Neural crest cell (in vitro differentiated cells): ENCODE data around the gene PDK2. TPM values are rescaled to one million over a fixed set of nuclear protein-coding genes. Genes with fewer than 3 reads are reported as not detected.

Experiments used
- DNase-seq: peaks from one replicate; pipeline ENCODE4 v3.0.0; 2021; ENCODE audit warnings: low read depth, mixed read lengths, low spot score
- H3K27ac Mint-ChIP-seq: one replicate; pipeline ENCODE4 v1.8.0; 2021; ENCODE audit warnings: mild to moderate bottlenecking, mixed read lengths; ENCODE audit not compliant: unreplicated experiment
- H3K27me3 Mint-ChIP-seq: 2 replicates; pipeline ENCODE4 v1.8.0; 2021; ENCODE audit warnings: low read depth, mild to moderate bottlenecking, mixed read lengths
- H3K36me3 Mint-ChIP-seq: 2 replicates; pipeline ENCODE4 v1.8.0; 2021; ENCODE audit warnings: low read depth, mild to moderate bottlenecking, mixed read lengths
- H3K4me1 Mint-ChIP-seq: 2 replicates; pipeline ENCODE4 v1.8.0; 2021; ENCODE audit warnings: mixed read lengths
- H3K4me3 Mint-ChIP-seq: one replicate; pipeline ENCODE4 v1.8.0; 2021; ENCODE audit warnings: mild to moderate bottlenecking, mixed read lengths
- H3K9me3 Mint-ChIP-seq: 2 replicates; pipeline ENCODE4 v1.8.0; 2021; ENCODE audit warnings: mixed read lengths
- total RNA-seq: library from RNA; stranded (reverse); gene quantifications from 2 replicates; pipeline ENCODE4 v1.2.1, GENCODE V29; 2021
- TF ChIP-seq, protein P1 (sequence below): fragments of 200-600 bp; sonication (generic); conservative IDR thresholded peaks from 2 replicates; pipeline ENCODE4 v1.5.0; 2021; ENCODE audit warnings: antibody characterized with exemption, mild to moderate bottlenecking

The PDK2 gene
- total RNA-seq, 1 donor from 2014 or later: 21.6 TPM

DNA sequence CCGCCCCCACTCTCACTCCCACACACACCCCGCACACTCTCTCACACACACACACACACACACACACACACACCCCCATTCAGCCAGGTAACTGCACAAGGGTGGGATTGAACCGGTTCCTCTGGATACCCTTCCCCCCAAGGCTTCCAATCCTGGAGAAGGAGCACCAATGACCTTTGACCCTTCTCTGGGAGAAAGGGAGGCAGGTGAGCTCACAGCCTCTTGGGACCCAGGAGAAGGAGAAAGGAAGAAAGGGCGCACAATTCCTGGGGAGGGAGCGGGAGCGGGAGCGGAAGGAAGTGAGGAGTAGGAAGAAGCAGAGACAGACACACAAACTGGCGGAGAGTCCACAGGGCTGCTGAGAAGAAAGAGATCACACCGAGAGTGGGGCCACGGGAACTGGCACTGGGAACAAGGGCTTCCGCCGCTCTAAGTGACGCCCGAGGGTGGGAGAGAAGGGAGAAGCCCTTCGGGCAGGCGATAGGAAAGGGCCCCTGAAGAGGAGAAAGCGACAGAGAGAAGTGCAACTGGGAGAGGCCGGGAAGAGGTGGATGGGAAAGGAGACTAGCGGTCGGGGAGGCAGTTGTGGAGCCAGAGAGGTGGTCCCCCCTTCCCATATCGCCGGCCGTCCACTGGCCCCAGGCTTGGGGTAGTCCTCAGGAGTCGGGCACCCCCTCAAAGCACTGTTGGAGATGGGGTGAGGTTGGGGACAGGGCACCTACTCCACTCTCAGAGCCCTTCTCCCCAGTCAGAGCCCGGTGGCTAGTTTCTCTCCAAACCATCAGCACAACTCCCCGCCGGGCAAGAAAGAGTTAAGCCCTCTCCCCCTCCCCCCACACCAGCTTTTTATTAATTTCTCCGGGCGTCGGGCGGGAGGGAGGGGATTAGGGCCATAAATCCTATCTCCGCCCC, 33.5 kb downstream of the PDK2 start:
- H3K27ac Mint-ChIP-seq: peak overlapping the region; percentile 97
- peaks cover 16% of the 10 kb centered on the region for H3K27me3 Mint-ChIP-seq
- no peaks in the 10 kb centered on the region for H3K36me3 Mint-ChIP-seq
- peak; percentile 43 for DNase-seq
- no peaks in the 10 kb centered on the region for H3K9me3 Mint-ChIP-seq
- peak overlapping the region; percentile 92 for H3K4me3 Mint-ChIP-seq
- peaks cover 37% of the 10 kb centered on the region for H3K4me1 Mint-ChIP-seq
- TF ChIP-seq, protein P1, sequence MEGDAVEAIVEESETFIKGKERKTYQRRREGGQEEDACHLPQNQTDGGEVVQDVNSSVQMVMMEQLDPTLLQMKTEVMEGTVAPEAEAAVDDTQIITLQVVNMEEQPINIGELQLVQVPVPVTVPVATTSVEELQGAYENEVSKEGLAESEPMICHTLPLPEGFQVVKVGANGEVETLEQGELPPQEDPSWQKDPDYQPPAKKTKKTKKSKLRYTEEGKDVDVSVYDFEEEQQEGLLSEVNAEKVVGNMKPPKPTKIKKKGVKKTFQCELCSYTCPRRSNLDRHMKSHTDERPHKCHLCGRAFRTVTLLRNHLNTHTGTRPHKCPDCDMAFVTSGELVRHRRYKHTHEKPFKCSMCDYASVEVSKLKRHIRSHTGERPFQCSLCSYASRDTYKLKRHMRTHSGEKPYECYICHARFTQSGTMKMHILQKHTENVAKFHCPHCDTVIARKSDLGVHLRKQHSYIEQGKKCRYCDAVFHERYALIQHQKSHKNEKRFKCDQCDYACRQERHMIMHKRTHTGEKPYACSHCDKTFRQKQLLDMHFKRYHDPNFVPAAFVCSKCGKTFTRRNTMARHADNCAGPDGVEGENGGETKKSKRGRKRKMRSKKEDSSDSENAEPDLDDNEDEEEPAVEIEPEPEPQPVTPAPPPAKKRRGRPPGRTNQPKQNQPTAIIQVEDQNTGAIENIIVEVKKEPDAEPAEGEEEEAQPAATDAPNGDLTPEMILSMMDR: no peak

DNA sequence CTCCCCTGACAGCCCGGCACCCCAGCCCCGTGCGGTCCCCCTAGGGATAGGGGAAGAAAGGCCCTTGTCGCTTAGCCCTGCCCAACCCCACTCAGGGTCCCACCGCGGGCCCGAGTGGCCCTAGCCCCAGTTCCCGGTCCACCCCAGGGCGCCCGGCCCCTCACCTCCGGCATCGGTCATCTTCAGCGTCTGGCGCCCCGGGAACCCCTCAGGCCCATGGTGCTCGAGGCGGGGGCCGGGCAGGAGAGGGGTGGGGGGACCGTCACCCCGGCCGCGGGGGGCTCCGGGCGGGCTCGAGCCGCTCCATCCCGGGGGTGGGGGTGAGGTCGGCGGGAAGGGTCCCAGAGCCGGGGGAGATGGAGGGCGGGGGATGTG, 34.2 kb downstream of the PDK2 start:
- Mint-ChIP-seq H3K9me3 (no peaks in the 10 kb centered on the region), H3K4me1 (peaks cover 30% of the 10 kb centered on the region), H3K27me3 (peaks cover 16% of the 10 kb centered on the region), H3K4me3 (peak overlapping the region; percentile 92), H3K36me3 (no peaks in the 10 kb centered on the region), H3K27ac (no peak overlapping the region)
- TF ChIP-seq, protein P1: no peak
- no peak for DNase-seq

DNA sequence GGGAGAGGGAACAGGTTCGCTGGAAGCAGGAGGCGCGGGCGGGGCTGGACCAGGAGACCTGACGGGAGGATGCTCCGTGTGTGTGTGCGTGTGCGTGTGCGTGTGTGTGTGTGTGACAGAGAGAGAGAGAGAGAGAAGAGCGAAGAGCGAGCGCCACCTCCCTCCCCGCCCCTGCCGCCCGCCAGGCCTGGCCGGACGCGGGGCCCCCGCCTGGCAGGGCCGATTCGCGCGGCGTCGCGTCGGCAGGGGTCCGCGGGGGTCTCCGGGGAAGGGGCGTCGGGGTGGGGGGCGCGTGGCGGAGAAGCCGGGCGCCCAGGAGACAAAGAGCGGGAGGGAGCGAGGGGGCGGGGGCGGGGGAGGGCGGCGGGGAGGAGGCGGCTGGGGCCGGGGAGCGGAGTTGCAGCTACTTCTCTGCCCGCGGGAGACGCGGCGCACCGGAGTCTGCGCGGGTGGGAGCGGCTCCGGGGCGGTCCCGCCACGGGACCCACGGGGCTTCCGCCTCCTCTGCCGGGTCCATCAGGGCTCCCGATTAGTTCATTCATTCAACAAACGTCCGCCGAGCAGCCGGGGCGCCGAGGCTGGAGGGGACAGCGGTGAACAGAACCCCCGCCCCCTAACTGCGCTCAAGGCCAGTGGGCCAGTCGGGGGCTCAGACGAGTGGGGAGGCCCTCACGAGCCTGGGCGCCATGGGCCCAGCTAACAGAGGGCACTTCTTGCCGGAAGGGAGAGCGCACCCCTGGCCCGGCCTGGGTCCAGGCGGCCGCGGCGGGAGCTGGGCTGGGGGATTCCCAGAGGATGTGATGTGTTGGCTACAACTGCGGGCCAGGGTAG, 34.8 kb downstream of the PDK2 start, which contains the start of gene SAMD14:
Gene SAMD14, minus strand, starts transcription at position 433 of the 831 bp plus-strand sequence. CDS start 5,201 bp downstream, outside the sequence.
- Mint-ChIP-seq H3K36me3 (no peaks in the 10 kb centered on the region), H3K27me3 (peaks cover 16% of the 10 kb centered on the region), H3K4me3 (peak within 1 kb of the TSS; percentile 92), H3K9me3 (no peaks in the 10 kb centered on the region), H3K27ac (peak within 1 kb of the TSS; percentile 71), H3K4me1 (peaks cover 25% of the 10 kb centered on the region)
- DNase-seq: peak; percentile 53
- TF ChIP-seq, protein P1: no peak

DNA sequence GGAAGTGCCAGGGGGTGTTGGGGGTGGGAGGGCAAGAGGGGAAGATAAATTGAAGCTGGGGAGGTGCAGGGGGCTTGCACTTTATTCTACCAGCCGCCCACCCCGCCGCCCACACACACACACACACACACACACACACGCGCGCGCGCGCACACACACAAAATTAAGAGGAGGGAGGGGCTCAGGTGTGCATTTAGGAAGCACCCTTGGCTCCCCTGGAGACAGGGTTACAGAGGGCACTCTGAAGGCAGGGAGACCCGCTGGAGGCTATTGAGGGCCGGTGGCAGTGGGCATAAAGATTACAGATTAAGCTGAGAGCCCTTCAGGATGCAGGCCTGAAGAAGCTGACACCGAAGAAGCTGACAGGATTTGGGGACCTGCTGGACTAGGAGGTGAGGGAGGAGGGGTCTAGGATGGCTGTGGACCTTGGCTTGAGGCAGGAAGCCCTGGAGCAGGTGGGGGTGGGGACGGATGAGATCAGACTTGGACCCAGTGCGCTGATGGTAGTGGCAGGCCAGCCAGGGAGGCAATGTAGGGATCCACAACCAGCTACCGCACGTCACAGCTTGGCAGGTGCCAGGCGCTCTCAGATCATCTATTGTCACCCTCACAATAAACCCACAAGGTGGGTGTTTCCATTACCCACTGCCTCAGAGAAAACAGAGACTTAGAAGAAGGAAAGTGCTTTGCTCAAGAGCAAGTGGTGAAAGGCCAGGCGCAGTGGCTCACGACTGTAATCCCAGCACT, 35.6 kb downstream of the PDK2 start:
- Mint-ChIP-seq H3K9me3 (no peaks in the 10 kb centered on the region), H3K36me3 (no peaks in the 10 kb centered on the region), H3K27me3 (peaks cover 16% of the 10 kb centered on the region), H3K27ac (no peak overlapping the region), H3K4me3 (peak overlapping the region; percentile 82), H3K4me1 (peaks cover 25% of the 10 kb centered on the region)
- no peak for DNase-seq
- TF ChIP-seq, protein P1: no peak
